Glomerular endothelial cell (primary cell): Measurements from ENCODE around the gene CEACAM21. TPM values are rescaled to one million over a fixed set of nuclear protein-coding genes. Genes with fewer than 3 reads are reported as not detected.

Experiments used
- DNase-seq: peaks from one replicate; pipeline ENCODE4 v3.0.0-alpha.2; 2011; ENCODE audit warnings: low read depth, low spot score; ENCODE audit errors: extremely low read depth
- total RNA-seq: library from RNA; depleted of rRNA; stranded (reverse); fragments of >200 nt; gene quantifications from 2 replicates; pipeline ENCODE4 v1.2.3, GENCODE V29; 2015

CEACAM21 gene
- total RNA-seq, 1 donor from 2014 or later: 8.8 TPM

DNA sequence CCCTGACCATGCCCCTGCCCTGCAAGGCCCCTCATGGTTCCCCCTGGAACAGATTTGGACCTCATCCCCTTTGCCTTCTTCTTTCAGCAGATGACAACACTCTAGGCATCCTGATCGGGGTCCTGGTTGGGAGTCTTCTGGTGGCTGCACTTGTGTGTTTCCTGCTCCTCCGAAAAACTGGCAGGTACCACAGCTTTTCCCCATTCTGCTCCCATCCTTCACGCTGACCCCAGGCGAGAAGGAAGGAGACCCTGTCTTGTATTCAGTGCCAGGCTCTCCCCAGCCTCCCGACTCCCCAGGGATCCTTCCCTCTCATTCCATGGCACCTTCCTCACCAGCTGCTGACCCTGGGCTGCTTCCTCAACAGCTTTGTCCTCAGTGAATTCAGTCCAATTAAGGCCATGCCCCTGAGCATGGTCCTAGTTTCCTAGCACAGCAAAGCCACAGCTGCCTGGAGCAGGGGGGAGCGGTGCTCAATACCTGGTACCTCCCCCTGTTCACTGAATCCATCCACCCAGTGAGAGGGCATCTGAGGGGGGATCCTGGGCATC lies 8.4 kb downstream of the CEACAM21 start:
- DNase-seq: no peak

DNA sequence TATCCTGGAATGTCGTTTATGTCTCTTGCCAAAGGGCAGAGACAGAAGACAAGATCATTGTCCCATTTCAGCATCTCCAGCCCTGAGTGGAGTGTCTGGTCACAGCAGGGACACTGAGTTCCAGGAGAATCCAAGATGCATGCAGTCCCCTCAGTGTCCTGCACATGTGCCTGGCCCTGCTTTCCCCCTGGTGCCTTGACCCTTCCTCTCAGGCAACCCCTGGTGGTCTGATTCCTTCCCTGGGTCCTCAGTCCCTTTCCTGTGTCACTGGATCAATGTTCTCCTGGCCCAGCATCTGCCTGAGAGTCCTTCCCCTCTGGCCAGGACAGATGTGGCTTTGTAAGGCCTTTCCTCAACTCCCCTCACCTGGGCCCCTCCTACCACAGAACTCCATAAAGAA lies 9.0 kb downstream of the CEACAM21 start:
- no peak for DNase-seq

DNA sequence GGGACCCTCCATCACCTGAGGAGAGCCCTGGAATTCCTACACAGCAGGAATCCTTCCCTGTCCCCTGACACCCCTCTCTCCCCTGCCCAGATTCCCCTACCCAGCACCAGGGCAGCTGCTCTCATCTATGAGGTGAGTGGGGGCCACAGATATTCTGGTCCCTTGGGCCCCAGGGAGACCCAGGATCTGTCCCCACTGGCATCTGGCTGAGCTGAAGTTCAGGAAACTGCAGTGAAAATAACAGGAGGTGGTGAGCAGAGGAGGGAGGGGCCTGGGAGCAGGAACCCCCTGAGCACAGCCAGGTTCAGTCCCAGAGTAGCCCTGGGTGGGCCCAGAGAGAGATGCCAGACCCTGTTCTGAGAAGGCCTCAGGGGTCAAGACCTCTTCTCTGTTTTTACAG lies 10.1 kb downstream of the CEACAM21 start:
- no peak for DNase-seq

DNA sequence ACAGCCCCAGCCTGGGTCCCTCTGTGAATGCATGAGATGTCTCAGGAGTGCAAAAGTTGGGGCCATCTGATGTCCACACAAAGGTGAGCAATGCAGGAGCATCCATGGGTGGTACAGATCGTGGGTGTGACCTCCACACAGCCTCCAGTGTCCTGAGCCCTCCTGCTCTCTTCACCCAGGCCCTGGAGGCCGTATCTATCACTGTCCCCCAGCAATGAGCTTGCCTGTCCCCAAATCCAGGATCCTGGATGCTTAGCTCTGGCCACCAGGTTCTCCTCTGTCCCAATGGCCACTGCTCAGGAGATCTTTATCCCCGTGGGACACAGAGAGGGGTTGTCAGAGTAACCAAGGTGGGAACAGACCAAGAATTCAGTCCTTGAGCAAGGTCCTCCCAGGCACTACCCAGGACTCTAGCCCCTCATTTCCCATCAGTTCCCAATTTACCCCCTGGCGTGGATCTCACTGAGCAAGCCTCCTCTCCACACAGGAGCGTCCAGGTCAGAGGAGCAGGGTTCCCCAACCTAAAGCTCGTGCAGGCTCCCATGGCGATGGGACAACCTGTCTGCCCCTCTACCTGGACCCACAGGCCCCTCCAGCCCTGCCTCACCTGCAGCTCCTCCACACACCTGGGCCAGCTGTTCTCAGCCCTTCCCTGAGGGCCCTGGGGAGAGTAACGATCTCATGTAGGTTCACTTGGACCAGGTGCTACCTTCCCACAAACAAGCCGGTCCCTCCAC lies 11.3 kb downstream of the CEACAM21 start:
- DNase-seq: no peak

DNA sequence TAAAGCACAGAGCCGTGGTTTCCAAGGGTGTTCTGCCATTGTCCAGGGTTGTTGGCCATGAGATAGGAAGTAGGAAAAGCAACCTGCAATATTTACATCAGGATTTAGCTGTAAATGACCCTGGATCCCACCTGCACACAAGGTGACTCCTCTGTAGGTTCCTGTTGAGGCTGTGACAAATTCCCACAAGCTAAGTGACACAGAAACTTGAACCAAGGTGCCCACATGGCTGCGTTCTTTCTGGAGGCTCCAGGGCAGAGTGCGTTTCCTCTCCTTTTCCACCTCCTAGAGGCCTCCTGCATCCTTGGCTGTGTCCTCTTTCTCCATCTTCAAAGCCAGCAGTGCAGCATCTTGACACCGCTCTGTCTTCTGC lies 11.9 kb downstream of the CEACAM21 start:
- no peak for DNase-seq

DNA sequence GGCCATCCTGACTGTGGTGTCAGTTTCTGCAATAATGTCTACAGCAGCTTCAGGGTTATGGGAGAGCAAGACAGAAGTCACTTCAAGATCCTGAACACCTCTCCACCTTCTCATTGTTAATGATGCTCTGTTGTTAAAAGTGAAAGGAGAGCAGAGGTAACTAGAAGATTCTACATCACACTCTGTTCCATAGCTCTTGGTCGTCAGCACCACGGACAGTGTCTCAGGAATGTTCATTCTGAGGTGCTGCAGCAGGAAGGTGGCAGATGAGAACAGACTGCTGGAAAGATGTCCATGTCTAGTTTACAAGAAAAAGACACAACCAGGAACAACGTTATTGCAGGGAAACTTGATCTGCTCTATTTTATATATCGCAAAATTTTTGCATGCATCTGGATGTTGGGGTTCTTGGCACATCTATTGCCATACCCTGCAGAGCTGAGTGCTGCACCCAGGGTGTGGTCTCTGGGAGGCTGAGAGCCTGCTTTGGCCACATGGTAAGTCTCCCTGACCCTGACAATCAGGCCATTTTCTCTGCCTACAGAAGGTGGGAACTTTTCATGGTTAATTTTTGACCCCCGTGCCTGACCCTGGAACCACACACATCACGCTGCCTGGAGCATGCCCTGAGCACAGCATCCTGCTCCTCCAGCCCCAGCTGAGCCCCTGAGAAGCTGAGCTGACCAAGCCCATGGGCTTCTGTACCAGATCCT lies 12.7 kb downstream of the CEACAM21 start:
- DNase-seq: no peak

DNA sequence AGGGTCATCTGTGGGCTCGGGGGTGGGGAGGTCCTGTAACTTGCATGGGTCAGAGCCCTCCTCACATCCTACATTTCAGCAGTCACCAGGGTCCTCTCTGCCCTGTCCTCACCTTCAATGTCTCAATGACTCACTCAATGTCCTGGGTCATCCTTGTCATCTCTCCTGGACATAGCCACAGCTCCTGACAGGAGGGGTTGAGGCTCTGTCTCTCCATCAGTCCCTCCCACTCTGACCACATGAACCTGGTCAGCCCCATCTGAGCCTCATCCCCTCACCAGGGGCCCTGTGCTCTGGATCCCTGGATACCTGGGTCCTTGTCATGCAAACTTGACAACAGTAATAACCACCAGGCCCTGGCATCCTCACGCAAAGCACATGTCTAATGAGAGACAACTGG lies 13.4 kb downstream of the CEACAM21 start:
- DNase-seq: no peak

DNA sequence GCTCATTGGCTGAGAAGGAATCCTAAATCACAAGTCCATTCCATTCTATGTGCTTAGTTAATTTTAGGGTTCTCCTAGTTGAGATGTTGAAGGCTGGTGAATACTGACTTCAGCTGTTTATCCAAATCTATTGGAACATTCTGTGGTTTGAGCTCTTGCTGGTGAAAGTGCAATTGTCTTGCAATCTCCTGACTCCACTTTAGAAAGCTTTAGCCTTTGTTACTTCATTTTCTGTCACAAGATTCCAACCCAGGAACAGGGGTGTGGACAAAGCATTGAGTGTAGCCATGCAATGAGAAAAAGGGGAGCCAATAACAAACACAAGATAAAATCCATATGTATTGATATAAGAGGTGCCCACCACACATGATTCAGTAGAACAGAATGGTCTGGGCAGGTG lies 15.0 kb downstream of the CEACAM21 start:
- no peak for DNase-seq

DNA sequence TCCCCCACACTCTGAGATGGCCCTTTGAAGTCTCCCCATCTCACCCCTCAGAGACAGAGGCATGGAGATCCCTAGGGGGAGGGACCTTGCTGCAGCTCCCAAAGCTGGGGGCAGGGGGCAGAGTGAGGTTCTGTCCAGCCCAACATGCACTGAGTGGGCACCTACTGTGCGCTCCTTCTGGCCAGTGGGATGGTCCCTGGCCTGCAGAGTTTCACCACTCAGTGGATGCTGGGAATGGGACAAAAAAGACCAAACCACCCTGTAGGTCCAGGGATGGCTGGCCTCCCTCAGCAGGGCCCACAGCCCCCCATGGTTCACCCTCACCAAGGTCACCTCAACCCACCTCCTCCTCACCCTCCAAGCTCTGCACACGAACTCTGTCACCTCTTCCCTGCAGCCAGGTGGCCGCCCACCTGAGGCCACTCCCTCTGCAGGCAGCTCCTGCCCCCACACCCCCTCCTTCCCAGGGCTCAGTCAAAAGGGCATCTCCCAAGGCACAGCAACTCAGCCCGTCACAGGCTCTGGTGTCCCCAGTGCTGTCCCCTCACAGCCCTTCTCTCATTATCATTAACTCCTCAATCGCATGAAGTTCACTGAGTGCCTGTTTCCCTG lies 16.1 kb downstream of the CEACAM21 start:
- no peak for DNase-seq

DNA sequence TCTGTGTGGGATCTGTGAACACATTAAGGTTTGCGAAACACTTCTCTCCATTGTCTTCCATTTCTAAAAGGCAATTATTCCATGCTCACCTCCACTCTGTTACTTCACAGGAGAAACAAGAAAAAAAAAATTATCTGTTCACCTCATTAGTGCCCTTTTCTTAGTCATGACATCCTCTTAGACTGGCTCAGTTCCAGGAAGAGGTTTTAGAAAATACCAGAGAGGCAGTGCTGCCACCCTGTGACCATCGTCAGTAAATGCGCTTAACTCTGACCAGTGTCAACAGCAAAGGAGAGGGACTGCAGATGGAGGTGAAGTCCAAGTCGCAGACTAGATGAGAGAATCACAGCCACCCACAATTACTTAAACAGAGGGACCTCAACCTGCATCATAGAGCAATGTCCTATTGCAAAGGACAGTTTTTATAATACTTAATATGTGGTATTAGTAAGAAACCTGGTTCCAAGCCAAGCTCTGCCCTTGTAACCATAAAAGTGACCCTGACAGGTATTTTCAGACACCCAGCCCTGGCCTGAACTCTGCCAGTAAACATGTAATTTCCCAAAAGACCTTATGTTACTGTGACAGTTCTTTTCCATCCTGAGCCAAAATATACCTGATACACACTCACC lies 19.4 kb downstream of the CEACAM21 start:
- peak; percentile 84 for DNase-seq

DNA sequence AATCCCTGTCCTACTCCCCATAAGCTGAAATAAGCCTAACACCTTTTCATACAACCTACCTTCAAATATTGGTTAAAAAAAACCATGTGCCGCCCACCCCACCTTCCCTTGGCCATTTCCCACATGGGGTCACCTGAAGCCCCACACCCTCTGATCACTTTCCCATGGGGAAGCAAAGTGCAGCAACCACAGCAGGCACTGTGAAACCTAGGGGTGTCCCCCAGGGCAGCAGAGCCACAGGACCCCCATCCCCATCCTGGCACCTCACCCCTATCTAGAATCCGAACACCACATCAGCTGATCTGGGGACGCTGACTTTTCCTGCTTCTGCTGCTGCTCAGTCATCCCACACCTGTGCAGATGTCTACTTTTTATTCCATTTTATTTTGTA lies 19.9 kb downstream of the CEACAM21 start:
- no peak for DNase-seq

DNA sequence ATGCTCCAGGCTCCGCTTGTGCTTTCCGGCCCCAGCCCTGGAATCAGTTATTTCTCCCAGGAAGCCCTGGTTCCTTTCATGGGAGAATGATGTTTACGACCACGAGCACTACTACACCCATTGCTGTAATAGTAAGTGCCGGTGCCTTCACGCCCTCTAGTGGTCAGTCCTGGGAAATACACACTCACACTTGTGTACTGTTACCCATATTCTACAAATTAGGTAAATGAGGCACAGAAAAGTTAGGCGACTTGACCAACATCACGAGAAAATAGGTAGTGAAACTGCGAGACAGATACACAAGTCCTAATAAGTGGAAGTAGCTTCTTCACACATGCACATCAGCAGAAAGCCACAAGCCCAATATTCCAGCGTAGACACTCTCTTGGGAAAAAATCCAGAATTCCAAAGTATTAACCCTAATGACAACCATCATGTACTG lies 21.7 kb downstream of the CEACAM21 start:
- DNase-seq: peak; percentile 47

DNA sequence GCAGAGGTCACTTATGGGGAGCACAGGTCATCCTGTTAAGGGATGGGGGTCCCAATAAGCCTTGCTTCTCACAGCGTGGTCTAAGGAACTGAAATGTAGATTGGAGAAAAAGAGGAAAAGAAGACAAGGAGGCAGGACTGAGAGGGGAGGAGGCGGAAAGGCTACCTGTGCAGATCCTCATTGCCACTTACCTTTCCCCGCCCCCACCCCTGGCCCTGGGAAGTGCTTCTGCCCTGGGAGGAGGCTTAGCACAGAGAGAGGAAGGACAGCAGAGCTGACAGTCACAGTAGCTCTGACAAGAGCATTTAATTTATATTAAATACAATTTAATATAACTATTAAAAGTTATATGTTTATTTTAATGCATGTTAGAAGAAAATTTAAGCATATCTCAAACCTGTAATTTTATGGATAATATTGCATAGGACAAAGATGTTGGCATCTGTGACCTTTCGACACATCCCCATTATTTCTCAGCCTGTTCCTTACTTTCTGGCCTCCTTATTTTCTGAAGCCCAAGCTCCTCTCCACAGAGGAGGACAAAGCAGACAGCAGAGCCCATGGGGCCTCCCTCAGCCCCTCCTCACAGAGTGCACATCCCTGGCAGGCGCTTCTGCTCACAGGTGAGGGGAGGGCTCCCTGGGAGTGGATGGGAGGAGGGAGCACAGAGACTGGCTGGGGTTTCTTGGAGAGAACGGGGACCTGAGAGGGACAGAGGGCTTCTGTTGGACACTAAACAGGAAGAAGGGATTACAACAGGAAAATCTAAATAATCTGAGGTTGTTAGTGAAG lies 23.4 kb downstream of the CEACAM21 start:
- no peak for DNase-seq

DNA sequence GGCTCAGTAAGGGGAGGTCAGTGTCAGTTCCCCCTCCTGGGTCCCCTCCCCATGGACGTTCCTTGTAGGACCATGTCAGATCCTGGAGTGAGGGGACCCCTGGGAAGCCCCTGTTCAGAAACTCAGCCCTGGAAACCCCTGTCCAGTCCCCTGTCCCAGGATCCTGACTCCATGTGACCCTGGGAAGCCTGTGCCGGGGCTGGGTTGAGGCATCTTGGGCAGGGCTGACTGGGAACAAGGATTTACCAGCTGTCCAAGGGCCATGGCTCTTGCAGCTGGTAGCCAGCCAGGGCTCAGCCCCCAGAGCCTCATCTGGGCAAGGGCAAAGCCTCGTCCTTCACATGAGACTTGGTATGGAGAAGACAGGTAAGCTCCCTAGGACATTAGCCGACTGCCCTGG lies 25.8 kb downstream of the CEACAM21 start:
- DNase-seq: no peak

DNA sequence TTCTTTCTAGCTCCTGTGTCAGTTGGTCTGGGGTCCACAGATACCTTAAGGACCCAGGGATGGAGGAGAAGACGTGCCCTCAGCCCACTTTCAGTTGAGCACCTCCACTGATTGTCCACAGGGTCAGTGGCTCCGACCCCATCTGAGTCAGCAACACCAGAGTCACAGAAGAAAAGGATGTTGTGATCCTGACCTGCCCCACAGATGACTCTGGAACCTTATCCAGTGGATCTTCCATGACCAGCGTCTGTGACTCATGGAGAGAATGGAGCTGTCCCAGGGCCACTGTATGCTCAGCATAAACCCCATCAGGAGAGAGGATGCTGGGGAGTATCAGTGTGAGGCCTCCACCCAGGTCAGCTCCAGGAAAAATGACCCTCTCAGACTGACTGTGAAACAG lies 28.9 kb downstream of the CEACAM21 start:
- no peak for DNase-seq

DNA sequence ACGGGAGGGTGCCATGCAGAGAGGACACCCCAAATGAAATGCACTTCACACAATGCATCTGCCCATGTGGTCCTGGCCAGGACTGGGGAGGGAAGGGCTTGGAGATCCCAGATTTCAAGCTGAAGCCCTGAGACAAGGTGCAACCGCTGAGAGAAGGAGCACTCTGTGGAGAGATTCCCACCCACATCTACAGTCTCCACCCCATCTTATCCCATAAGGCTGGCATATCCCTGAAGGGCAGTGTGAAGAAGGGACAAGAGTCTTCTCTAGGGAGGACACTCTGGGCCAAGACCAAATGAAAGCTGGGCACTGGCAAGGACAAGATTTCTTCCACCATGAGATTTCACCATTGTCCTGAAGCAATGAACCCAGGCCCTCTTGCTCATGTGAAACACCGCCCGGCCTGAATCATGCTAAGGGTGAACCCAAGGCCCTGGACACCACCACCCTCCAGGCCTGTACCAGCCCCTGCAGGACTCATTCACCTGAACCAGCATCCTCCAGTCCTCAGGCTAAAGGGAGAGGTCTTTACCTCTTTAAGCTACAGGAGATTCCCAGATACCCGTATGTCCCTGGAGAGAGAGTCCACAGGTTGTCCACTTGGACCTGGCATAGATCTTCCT lies 30.4 kb downstream of the CEACAM21 start:
- DNase-seq: no peak

DNA sequence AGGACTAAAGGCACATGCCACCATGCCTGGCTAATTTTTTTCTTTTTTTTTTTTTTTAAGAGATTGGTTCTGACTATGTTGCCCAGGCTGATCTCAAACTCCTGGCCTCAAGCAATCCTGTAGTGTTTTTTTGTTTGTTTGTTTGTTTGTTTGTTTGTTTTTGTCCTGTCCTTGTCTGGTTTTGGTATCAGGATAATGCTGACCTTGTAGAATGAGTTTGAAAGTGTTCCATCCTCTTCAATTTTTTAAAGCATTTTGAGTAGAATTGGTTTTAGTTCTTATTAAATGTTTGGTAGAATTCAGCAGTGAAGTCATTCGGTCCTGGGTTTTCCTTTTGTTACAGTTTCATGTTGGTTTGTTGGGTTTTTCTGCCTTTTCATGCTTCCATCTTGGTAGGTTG lies 31.7 kb downstream of the CEACAM21 start:
- DNase-seq: no peak

DNA sequence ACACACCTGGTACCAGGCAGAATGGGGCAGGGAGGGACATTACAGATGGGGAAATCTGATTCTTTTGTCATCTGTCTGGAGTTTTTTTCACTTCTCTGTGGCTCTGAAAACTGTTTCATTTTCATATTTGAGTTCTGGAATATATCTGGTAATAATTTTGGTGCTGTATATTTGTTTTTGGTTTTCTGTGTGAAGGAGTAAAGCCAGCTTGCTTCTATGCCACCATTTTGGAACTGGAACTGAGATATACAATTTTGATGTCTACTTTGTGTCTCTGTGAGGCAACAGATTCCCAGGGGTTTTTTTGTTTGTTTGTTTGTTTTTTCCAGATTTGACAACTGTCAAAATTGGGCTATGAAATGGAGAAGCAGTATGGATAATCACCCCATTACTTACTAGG lies 34.8 kb downstream of the CEACAM21 start:
- DNase-seq: no peak

DNA sequence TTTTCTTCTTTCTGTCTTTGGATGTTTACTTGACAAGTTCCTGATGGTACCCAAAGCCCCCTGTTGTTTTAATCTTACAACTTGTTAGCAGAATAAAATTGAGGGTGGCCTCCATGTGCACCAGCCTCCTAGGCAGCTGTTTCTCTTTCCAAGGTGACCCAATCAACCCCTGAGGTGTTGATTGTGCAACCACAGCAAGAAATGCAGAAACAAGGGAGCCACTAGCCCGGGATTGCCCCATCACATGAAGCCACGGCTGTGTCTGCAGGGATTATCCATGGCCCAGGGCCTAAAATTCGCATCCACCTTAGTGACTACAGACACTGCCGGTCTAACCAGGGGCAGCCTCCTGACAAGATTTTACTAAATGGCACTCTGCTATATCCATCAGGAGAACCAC lies 36.5 kb downstream of the CEACAM21 start:
- DNase-seq: no peak

DNA sequence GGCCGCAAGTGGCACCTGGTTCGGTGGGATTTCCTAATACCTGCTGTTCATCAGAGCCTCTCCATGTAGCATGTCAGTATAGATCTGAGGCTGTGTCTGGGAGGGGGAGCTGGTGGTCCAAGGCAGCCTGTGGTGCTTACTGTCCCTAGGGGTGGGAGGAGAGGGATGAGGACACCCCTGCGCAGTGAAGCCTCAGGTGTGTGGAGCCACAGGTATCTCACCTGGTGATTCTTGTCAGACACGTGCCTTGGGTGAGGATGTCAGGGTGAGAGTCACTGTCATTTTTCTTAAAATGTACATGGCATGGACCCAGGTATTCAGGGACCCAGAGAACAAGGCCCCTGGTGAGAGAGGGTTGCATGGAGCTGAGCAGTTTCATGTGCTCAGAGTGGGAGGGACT lies 39.2 kb downstream of the CEACAM21 start:
- no peak for DNase-seq
